Measurements from ENCODE around the gene NFIC.

- TF ChIP-seq, protein P1, sequence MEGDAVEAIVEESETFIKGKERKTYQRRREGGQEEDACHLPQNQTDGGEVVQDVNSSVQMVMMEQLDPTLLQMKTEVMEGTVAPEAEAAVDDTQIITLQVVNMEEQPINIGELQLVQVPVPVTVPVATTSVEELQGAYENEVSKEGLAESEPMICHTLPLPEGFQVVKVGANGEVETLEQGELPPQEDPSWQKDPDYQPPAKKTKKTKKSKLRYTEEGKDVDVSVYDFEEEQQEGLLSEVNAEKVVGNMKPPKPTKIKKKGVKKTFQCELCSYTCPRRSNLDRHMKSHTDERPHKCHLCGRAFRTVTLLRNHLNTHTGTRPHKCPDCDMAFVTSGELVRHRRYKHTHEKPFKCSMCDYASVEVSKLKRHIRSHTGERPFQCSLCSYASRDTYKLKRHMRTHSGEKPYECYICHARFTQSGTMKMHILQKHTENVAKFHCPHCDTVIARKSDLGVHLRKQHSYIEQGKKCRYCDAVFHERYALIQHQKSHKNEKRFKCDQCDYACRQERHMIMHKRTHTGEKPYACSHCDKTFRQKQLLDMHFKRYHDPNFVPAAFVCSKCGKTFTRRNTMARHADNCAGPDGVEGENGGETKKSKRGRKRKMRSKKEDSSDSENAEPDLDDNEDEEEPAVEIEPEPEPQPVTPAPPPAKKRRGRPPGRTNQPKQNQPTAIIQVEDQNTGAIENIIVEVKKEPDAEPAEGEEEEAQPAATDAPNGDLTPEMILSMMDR (conservative IDR thresholded peaks at IDR 0.05; ENCODE audit: low read length) = no peak
- TF ChIP-seq EZH2phosphoT487 (IDR thresholded peaks at IDR 0.05; ENCODE audit: borderline replicate concordance) = no peak
These were observed 113.4 kb downstream of the NFIC start for GRCh38 chr19:3479834-3480215.

All from Loucy (cell line).